H1 (cell line): ENCODE measurements around the gene SH3GL2. TPM values are rescaled to one million over a fixed set of nuclear protein-coding genes. Genes with fewer than 3 reads are reported as not detected.

ENCODE experiments used
- CTCF ChIA-PET: fragments of 300-600 bp; sonication (Branson Sonifier 250); formaldehyde crosslinking; loops from one replicate; lab custom pipeline; 2021; ENCODE audit not compliant: partially characterized antibody; lab: Charles Lee
- POLR2A ChIA-PET: fragments of 300-600 bp; sonication (Branson Sonifier 250); formaldehyde crosslinking; loops from one replicate; lab custom pipeline; 2021; ENCODE audit warnings: inconsistent platforms; ENCODE audit not compliant: partially characterized antibody; lab: Charles Lee
- DNase-seq, 2 experiments: peaks; one replicate each; pipeline versions ENCODE4 v3.0.0 to v3.0.0-alpha.2; 2010 to 2022; ENCODE audit warnings: low spot score in 2 of 2, low read depth in 1 of 2, mixed read lengths in 1 of 2
- FAIRE-seq: peaks from 2 replicates; lab custom pipeline; 2011; peaks lifted over from hg19 to GRCh38; lab: Jason Lieb, UNC
- H2AFZ ChIP-seq: 2 replicates; pipeline ENCODE4 v1.8.1; 2012; ENCODE audit warnings: low read length, inconsistent platforms
- H2AK5ac ChIP-seq: 2 replicates; pipeline ENCODE4 v1.6.1; 2013; ENCODE audit warnings: low read depth, low read length
- H2BK120ac ChIP-seq: replicated peaks from 2 replicates; pipeline ENCODE3; 2013; ENCODE audit warnings: low read depth, low read length, inconsistent platforms
- H2BK12ac ChIP-seq: 2 replicates; pipeline ENCODE4 v1.6.1; 2013; ENCODE audit warnings: low read depth, low read length
- H2BK15ac ChIP-seq: 2 replicates; pipeline ENCODE4 v1.6.1; 2013; ENCODE audit warnings: low read length
- H2BK20ac ChIP-seq: 2 replicates; pipeline ENCODE4 v1.6.1; 2013; ENCODE audit warnings: low read length
- H2BK5ac ChIP-seq: 2 replicates; pipeline ENCODE4 v1.6.1; 2013; ENCODE audit warnings: low read depth, low read length
- H3K14ac ChIP-seq: 2 replicates; pipeline ENCODE4 v1.6.1; 2013; ENCODE audit warnings: inconsistent platforms; ENCODE audit not compliant: insufficient read length
- H3K18ac ChIP-seq: 2 replicates; pipeline ENCODE4 v1.6.1; 2013; ENCODE audit warnings: low read length; ENCODE audit errors: extremely low read depth
- H3K23ac ChIP-seq: 2 replicates; pipeline ENCODE4 v1.6.1; 2013; ENCODE audit warnings: inconsistent platforms; ENCODE audit not compliant: insufficient read length
- H3K23me2 ChIP-seq: 2 replicates; pipeline ENCODE4 v1.6.1; 2013; ENCODE audit warnings: low read depth, low read length
- H3K27ac ChIP-seq: 2 replicates; pipeline ENCODE4 v1.6.1; 2011; ENCODE audit warnings: low read depth, low read length, inconsistent platforms
- H3K27me3 ChIP-seq, 4 experiments: replicated peaks in 1 of 4; 1 replicate in 1 of 4; 2 replicates in 3 of 4; pipeline versions ENCODE4 v1.6.1 to v1.8.1; 2011 to 2013; ENCODE audit warnings: low read length in 3 of 4, mild to moderate bottlenecking in 3 of 4, inconsistent platforms in 2 of 4, mixed read lengths in 2 of 4, moderate library complexity in 1 of 4; ENCODE audit not compliant: control insufficient read depth in 3 of 4, insufficient read depth in 3 of 4; ENCODE audit errors: extremely low read depth in 1 of 4
- H3K36me3 ChIP-seq, 4 experiments: 2 replicates each; pipeline versions ENCODE4 v1.6.1 to v1.8.1; 2011 to 2013; ENCODE audit warnings: mild to moderate bottlenecking in 4 of 4, low read length in 3 of 4, moderate library complexity in 2 of 4, control low read depth in 1 of 4, inconsistent platforms in 1 of 4; ENCODE audit not compliant: insufficient read depth in 4 of 4, control insufficient read depth in 2 of 4
- H3K4ac ChIP-seq: replicated peaks from 2 replicates; pipeline ENCODE3; 2013; ENCODE audit warnings: low read length, low read depth, mixed read lengths, inconsistent platforms; ENCODE audit not compliant: insufficient read length
- H3K4me1 ChIP-seq, 4 experiments: replicated peaks in 1 of 4; 1 replicate in 1 of 4; 2 replicates in 3 of 4; pipeline versions ENCODE4 v1.6.1 to v1.8.1; 2011 to 2013; ENCODE audit warnings: low read length in 3 of 4, inconsistent platforms in 2 of 4, mixed read lengths in 1 of 4; ENCODE audit not compliant: insufficient read depth in 4 of 4, control insufficient read depth in 3 of 4
- H3K4me2 ChIP-seq, 2 experiments: 2 replicates each; pipeline versions ENCODE4 v1.6.1 to v1.8.1; 2011 to 2013; ENCODE audit warnings: low read depth in 2 of 2, low read length in 2 of 2, control low read depth in 1 of 2, inconsistent platforms in 1 of 2, mild to moderate bottlenecking in 1 of 2; ENCODE audit not compliant: insufficient read depth in 1 of 2
- H3K4me3 ChIP-seq, 4 experiments: fragments of 200-600, 300-600 bp in 1 of 4; sonication (generic), shearing (Covaris generic), sonication (Bioruptor Twin) in 1 of 4; 2 replicates each; pipeline versions ENCODE4 v1.5.1 to v1.8.1; 2011 to 2016; ENCODE audit warnings: low read length in 4 of 4, low read depth in 3 of 4, control low read depth in 2 of 4, inconsistent platforms in 2 of 4, mild to moderate bottlenecking in 2 of 4, mixed read lengths in 1 of 4, moderate library complexity in 1 of 4; ENCODE audit not compliant: insufficient read depth in 2 of 4; ENCODE audit errors: extremely low read depth in 1 of 4
- H3K56ac ChIP-seq: replicated peaks from 2 replicates; pipeline ENCODE3; 2013; ENCODE audit warnings: low read depth, mild to moderate bottlenecking, mixed read lengths, low read length, inconsistent platforms; ENCODE audit not compliant: insufficient read length
- H3K79me1 ChIP-seq: 2 replicates; pipeline ENCODE4 v1.6.1; 2013; ENCODE audit warnings: low read depth, low read length, control low read depth
- H3K79me2 ChIP-seq, 2 experiments: 2 replicates each; pipeline versions ENCODE4 v1.6.1 to v1.8.1; 2012 to 2013; ENCODE audit warnings: low read length in 2 of 2, mild to moderate bottlenecking in 2 of 2, inconsistent platforms in 1 of 2; ENCODE audit not compliant: insufficient read depth in 2 of 2, control insufficient read depth in 1 of 2
- H3K9ac ChIP-seq, 4 experiments: replicated peaks in 1 of 4; 1 replicate in 1 of 4; 2 replicates in 3 of 4; pipeline versions ENCODE4 v1.6.1 to v1.8.1; 2011 to 2013; ENCODE audit warnings: low read depth in 3 of 4, low read length in 3 of 4, control low read depth in 2 of 4, mild to moderate bottlenecking in 2 of 4, moderate library complexity in 2 of 4, inconsistent platforms in 1 of 4; ENCODE audit errors: extremely low read depth in 1 of 4
- H3K9me3 ChIP-seq, 2 experiments: 2 replicates each; pipeline versions ENCODE4 v1.6.1 to v1.8.1; 2012 to 2013; ENCODE audit warnings: mild to moderate bottlenecking in 2 of 2, moderate library complexity in 2 of 2, control low read depth in 1 of 2, inconsistent platforms in 1 of 2, low read depth in 1 of 2, low read length in 1 of 2, mixed read lengths in 1 of 2; ENCODE audit not compliant: insufficient read depth in 2 of 2
- H4K20me1 ChIP-seq, 2 experiments: replicated peaks in 1 of 2; 2 replicates each; pipeline versions ENCODE3 to v1.8.1; 2011 to 2013; ENCODE audit warnings: inconsistent platforms in 2 of 2, low read length in 2 of 2, mild to moderate bottlenecking in 1 of 2; ENCODE audit not compliant: insufficient read depth in 2 of 2, control insufficient read depth in 1 of 2
- H4K5ac ChIP-seq: 2 replicates; pipeline ENCODE4 v1.6.1; 2013; ENCODE audit warnings: low read length, low read depth, mixed read lengths, inconsistent platforms; ENCODE audit not compliant: insufficient read length
- H4K8ac ChIP-seq: 2 replicates; pipeline ENCODE4 v1.8.0; 2013; ENCODE audit warnings: mild to moderate bottlenecking, moderate library complexity, low read length, inconsistent platforms; ENCODE audit not compliant: insufficient read depth; ENCODE audit errors: extremely low read depth
- H4K91ac ChIP-seq: replicated peaks from 2 replicates; pipeline ENCODE3; 2013; ENCODE audit warnings: low read length, mixed read lengths, inconsistent platforms; ENCODE audit not compliant: insufficient read length
- ASH2L ChIP-seq: fragments of 200-600, 300-600 bp; sonication (generic); IDR thresholded peaks from one replicate; pipeline ENCODE4 v1.7.1; 2017; ENCODE audit warnings: low read length
- ATF3 ChIP-seq: IDR thresholded peaks from 2 replicates; pipeline ENCODE4 v1.6.1; 2011; ENCODE audit warnings: low read depth, mild to moderate bottlenecking, low read length; ENCODE audit not compliant: insufficient read depth
- BCL11A ChIP-seq, 2 experiments: IDR thresholded peaks; one replicate each; pipeline ENCODE4 v1.6.1; 2011; ENCODE audit warnings: low read depth in 2 of 2, low read length in 2 of 2, mild to moderate bottlenecking in 2 of 2
- CBX8 ChIP-seq: fragments of 300-800, 300-1000 bp; sonication (generic); IDR thresholded peaks from 2 replicates; pipeline ENCODE4 v1.7.1; 2016; ENCODE audit warnings: low read depth, low read length, borderline replicate concordance
- CEBPB ChIP-seq: IDR thresholded peaks from 2 replicates; pipeline ENCODE4 v1.6.1; 2012; ENCODE audit warnings: low read depth, low read length
- E2F6 ChIP-seq: IDR thresholded peaks from 2 replicates; pipeline ENCODE4 v1.6.1; 2012; ENCODE audit warnings: inconsistent platforms
- EP300 ChIP-seq, 2 experiments: IDR thresholded peaks; 1 replicate in 1 of 2; 2 replicates in 1 of 2; pipeline ENCODE4 v1.6.1; 2011 to 2012; ENCODE audit warnings: low read depth in 2 of 2, low read length in 2 of 2, mild to moderate bottlenecking in 2 of 2, borderline replicate concordance in 1 of 2, inconsistent platforms in 1 of 2, moderate library complexity in 1 of 2
- GABPA ChIP-seq: IDR thresholded peaks from 2 replicates; pipeline ENCODE4 v1.6.1; 2011; ENCODE audit warnings: mild to moderate bottlenecking, low read length, moderate library complexity, borderline replicate concordance; ENCODE audit not compliant: insufficient read depth
- MAX ChIP-seq: IDR thresholded peaks from 2 replicates; pipeline ENCODE4 v1.6.1; 2012; ENCODE audit warnings: inconsistent platforms
- RBBP5 ChIP-seq: IDR thresholded peaks from 2 replicates; pipeline ENCODE4 v1.7.1; 2012; ENCODE audit warnings: low read depth, mild to moderate bottlenecking, inconsistent platforms, low read length, moderate library complexity, borderline replicate concordance
- SIRT6 ChIP-seq: IDR thresholded peaks from one replicate; pipeline ENCODE4 v1.7.1; 2012; ENCODE audit warnings: low read length, inconsistent platforms
- WGBS, 2 experiments: shearing (Covaris generic) in 1 of 2; methylation state at CpG; one replicate each; pipeline versions ENCODE4 v1.1.6 to v1.1.7; 2013 to 2015; ENCODE audit warnings: low lambda C conversion rate in 2 of 2, mixed read lengths in 2 of 2, inconsistent platforms in 1 of 2, low coverage in 1 of 2, missing lambda C conversion rate in 1 of 2; ENCODE audit not compliant: insufficient replicate concordance in 2 of 2, insufficient coverage in 1 of 2, insufficient read length in 1 of 2; ENCODE audit errors: extremely low coverage in 1 of 2, missing lambda C conversion rate in 1 of 2; 5-methylcytosine and 5-hydroxymethylcytosine counted together
- polyA plus RNA-seq, 7 experiments: library from polyadenylated mRNA; depleted of rRNA in 3 of 7; stranded (reverse) in 5 of 7; unstranded in 2 of 7; fragments of >200 nt in 5 of 7; fragments of 200-250 nt in 2 of 7; gene quantifications; 1 replicate in 5 of 7; 2 replicates in 1 of 7; 4 replicates in 1 of 7; pipeline versions ENCODE4 v1.2.1 to v1.2.3, GENCODE V29; 2011 to 2013; ENCODE audit warnings: missing spikeins in 2 of 7, mixed read lengths in 2 of 7
- total RNA-seq: library from RNA; stranded (reverse); fragmentation: NEBNext Ultra II Directional; extraction: Animal tissue kit (Norgen Biotek cat#: 25700); gene quantifications from 2 replicates; pipeline ENCODE4 v1.2.1, GENCODE V29; 2021

SH3GL2 gene
- total and polyA plus RNA-seq, 2 of the 8 experiments (the other 6 are each of a cell fraction or from before 2014, with no cell fraction given) = 4.7 to 5.3 TPM

GRCh38 chr9:17656889-17657288, 78.0 kb downstream of the SH3GL2 start:
- Histone ChIP-seq H2BK120ac (no peak overlapping the region), H3K4me2 (no peak overlapping the region), H3K79me2 (no peaks in the 10 kb centered on the region), H3K56ac (no peak overlapping the region), H3K27me3 (no peaks in the 10 kb centered on the region), H3K9me3 (no peaks in the 10 kb centered on the region), H3K4me1 (peaks cover 0 to 2% (median 0%) of the 10 kb centered on the region in 4 experiments; a peak in 2 of 7 replicates), H3K18ac (no peak overlapping the region), H2BK5ac (no peak overlapping the region), H3K4ac (no peak overlapping the region), H4K8ac (no peak overlapping the region), H2AK5ac (no peak overlapping the region), H2BK15ac (no peak overlapping the region), H3K27ac (no peak overlapping the region), H3K4me3 (no peak overlapping the region), H4K20me1 (no peaks in the 10 kb centered on the region)
- ChIA-PET POLR2A (no interaction called here), CTCF (interaction anchor here (0.8 to 1.7 kb wide), 2 partner anchors 85 to 124 kb away, joined by 3 to 5 read pairs; no protein-coding TSS in a partner anchor)
- 81% methylated on average over 1 of the region's 1 CpG; no CpG with 5 or more reads in 1 of the 2 experiments for WGBS, 2 experiments
- TF ChIP-seq ASH2L (no peak), GABPA (no peak), CBX8 (no peak), ATF3 (no peak), EP300 (IDR thresholded peaks at IDR 0.05; ENCODE audit: borderline replicate concordance in 1 of 2, low read depth in 2 of 2, low read length in 2 of 2) (no peak), RBBP5 (no peak), E2F6 (no peak), CEBPB (no peak), SIRT6 (no peak), MAX (no peak), BCL11A (IDR thresholded peaks at IDR 0.05; ENCODE audit: low read depth in 2 of 2, low read length in 2 of 2) (no peak)
- TF ChIP-seq, all 59 proteins: peak for 0
- H3K14ac ChIP-seq = no peak overlapping the region
- H3K9ac ChIP-seq = no peak overlapping the region
- FAIRE-seq (no peak), DNase-seq (no peak)
- H2BK20ac ChIP-seq = no peak overlapping the region
- no peaks in the 10 kb centered on the region for H3K36me3 ChIP-seq
- H2AFZ ChIP-seq = no peak overlapping the region
- H4K91ac ChIP-seq = no peak overlapping the region
- H2BK12ac ChIP-seq = no peak overlapping the region
- no peaks in the 10 kb centered on the region for H3K79me1 ChIP-seq
- no peak overlapping the region for H3K23ac ChIP-seq
- H3K23me2 ChIP-seq = no peaks in the 10 kb centered on the region; the same call in 1 of the 2 replicates
- no peak overlapping the region for H4K5ac ChIP-seq
